Right ventricle myocardium inferior (tissue), 1 donor: Measurements from ENCODE around the gene CCL24. TPM values are rescaled to one million over a fixed set of nuclear protein-coding genes. Genes with fewer than 3 reads are reported as not detected.
"Not testable (repeated sequence)": the region's sequence is repeated elsewhere in the genome, so short reads cannot be mapped to it uniquely, and the experiment has no call there.

ENCODE experiments used
- ATAC-seq: fragments of 200-7000 bp; cut with Tn5 transposase; one replicate; pipeline ENCODE4 v1.9.1; 2020; ENCODE audit warnings: mild to moderate bottlenecking, moderate library complexity
- DNase-seq: peaks from one replicate; pipeline ENCODE4 v3.0.0; 2021; ENCODE audit errors: missing footprints
- intact Hi-C: fragments of 100-400 bp; cut with DNase I; formaldehyde crosslinking; loops from one replicate; pipeline ENCODE4 v1.11.0; 2022
- long read RNA-seq: library from polyadenylated mRNA; unstranded; transcript quantifications from one replicate; pipeline ENCODE4 v2.0.0, GENCODE V29; 2021
- total RNA-seq: library from RNA; stranded (reverse); fragmentation: NEBNext Ultra II Directional; extraction: Animal tissue kit (Norgen Biotek cat#: 25700); gene quantifications from one replicate; pipeline ENCODE4 v1.2.1, GENCODE V29; 2021
- donor health status: DM: no; HTN: yes; CAD: no; lungs with severe emphysema.

CCL24 gene
- not detected for total RNA-seq
- long read RNA-seq: 0 reads

GRCh38 chr7:75813781-75814236 is at the start of gene CCL24:
TSS of gene CCL24 (minus strand) at chr7:75813806. CDS start at chr7:75813715, 91 bp downstream.
- DNase-seq (no peak), ATAC-seq (peak; percentile 22)
- intact Hi-C loops: no loop called here

GRCh38 chr7:75861636-75862035 is 48.0 kb upstream of the CCL24 start:
- DNase-seq: no peak
- ATAC-seq: peak; percentile 89
- intact Hi-C loops: no loop called here

- DNase-seq: no peak
- ATAC-seq: no peak
- intact Hi-C loops: no loop called here
These were observed 44.8 kb upstream of the CCL24 start for GRCh38 chr7:75858410-75858809.

GRCh38 chr7:75856536-75856935 is 42.9 kb upstream of the CCL24 start:
- DNase-seq (no peak), ATAC-seq (no peak)
- intact Hi-C loops: no loop called here

- DNase-seq, intact Hi-C loops, ATAC-seq: not testable (repeated sequence)
These were observed 41.3 kb upstream of the CCL24 start for GRCh38 chr7:75854813-75855345.

- intact Hi-C loops: no loop called here
- ATAC-seq (no peak), DNase-seq (no peak)
These were observed 40.6 kb upstream of the CCL24 start for GRCh38 chr7:75854233-75854632.

GRCh38 chr7:75850235-75850634 is 36.6 kb upstream of the CCL24 start:
- ATAC-seq (no peak), DNase-seq (no peak)
- intact Hi-C loops: no loop called here

- DNase-seq: no peak
- intact Hi-C loops: no loop called here
- no peak for ATAC-seq
These were observed 36.0 kb upstream of the CCL24 start for GRCh38 chr7:75849573-75849972.

GRCh38 chr7:75847707-75848106 is 34.1 kb upstream of the CCL24 start:
- DNase-seq (no peak), ATAC-seq (no peak)
- intact Hi-C loops: no loop called here

GRCh38 chr7:75845132-75845531 is 31.5 kb upstream of the CCL24 start:
- intact Hi-C loops, DNase-seq, ATAC-seq: not testable (repeated sequence)

- ATAC-seq: no peak
- intact Hi-C loops: no loop called here
- no peak for DNase-seq
These were observed 30.6 kb upstream of the CCL24 start for GRCh38 chr7:75844158-75844557.

- intact Hi-C loops: no loop called here
- DNase-seq (no peak), ATAC-seq (no peak)
These were observed 30.1 kb upstream of the CCL24 start for GRCh38 chr7:75843613-75844116.

GRCh38 chr7:75842836-75843446 is 29.3 kb upstream of the CCL24 start:
- intact Hi-C loops: no loop called here
- ATAC-seq (peak; percentile 78), DNase-seq (no peak)

- no peak for ATAC-seq
- intact Hi-C loops: no loop called here
These were observed 26.4 kb upstream of the CCL24 start for GRCh38 chr7:75840029-75840428.

GRCh38 chr7:75838281-75838930 is 24.8 kb upstream of the CCL24 start:
- ATAC-seq, DNase-seq, intact Hi-C loops: not testable (repeated sequence)

More at GRCh38 chr7:75840029-75840428, 26.4 kb upstream of the CCL24 start:
- DNase-seq: no peak

- DNase-seq (no peak), ATAC-seq (no peak)
- intact Hi-C loops: no loop called here
These were observed 23.2 kb upstream of the CCL24 start for GRCh38 chr7:75836798-75837197.

GRCh38 chr7:75835688-75836285 is 22.2 kb upstream of the CCL24 start:
- DNase-seq: no peak
- no peak for ATAC-seq
- intact Hi-C loops: no loop called here

- ATAC-seq, intact Hi-C loops, DNase-seq: not testable (repeated sequence)
These were observed 20.1 kb upstream of the CCL24 start for GRCh38 chr7:75833662-75834061.

- intact Hi-C loops: no loop called here
These were observed 17.4 kb upstream of the CCL24 start for GRCh38 chr7:75830978-75831377.

More at GRCh38 chr7:75830978-75831377, 17.4 kb upstream of the CCL24 start:
- no peak for DNase-seq
- no peak for ATAC-seq
